Brain pericyte (primary cell): ENCODE measurements around the gene VANGL1.

Experiments
- DNase-seq: peaks from one replicate; pipeline ENCODE4 v3.0.0-alpha.2; 2012; ENCODE audit warnings: low read depth, low spot score

Gene VANGL1

GRCh38 chr1:115744646-115745275 lies 103.0 kb downstream of the VANGL1 start:
- DNase-seq, result no peak

GRCh38 chr1:115746021-115746690 lies 104.4 kb downstream of the VANGL1 start:
- DNase-seq, result no peak
